ENCODE data around the gene PCP2.

Gene PCP2

DNA sequence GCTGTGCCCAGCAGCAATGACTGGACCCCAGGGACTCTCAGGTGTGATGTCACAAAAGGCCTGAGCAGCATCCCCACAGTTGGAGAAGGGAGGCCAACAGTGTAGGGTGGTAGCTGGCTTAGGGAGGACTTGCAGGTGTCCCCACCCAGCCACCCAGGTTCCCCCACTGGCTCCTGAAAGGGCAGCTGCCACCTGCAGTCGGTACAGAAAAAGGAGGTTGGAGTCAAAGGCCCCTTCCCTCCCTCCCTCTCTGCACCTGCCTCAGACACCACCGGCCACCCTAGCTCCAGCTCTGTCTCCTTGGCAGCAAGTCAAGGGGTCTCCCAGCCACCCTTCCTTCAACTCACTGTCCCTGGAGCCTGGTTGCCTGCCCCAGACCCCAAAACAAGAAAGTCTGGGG, at the start of gene PCP2:
Gene PCP2, minus strand, starts transcription at position 22 of the 400 bp plus-strand sequence. CDS start 262 bp downstream, outside the sequence.
- no peak for DNase-seq

DNA sequence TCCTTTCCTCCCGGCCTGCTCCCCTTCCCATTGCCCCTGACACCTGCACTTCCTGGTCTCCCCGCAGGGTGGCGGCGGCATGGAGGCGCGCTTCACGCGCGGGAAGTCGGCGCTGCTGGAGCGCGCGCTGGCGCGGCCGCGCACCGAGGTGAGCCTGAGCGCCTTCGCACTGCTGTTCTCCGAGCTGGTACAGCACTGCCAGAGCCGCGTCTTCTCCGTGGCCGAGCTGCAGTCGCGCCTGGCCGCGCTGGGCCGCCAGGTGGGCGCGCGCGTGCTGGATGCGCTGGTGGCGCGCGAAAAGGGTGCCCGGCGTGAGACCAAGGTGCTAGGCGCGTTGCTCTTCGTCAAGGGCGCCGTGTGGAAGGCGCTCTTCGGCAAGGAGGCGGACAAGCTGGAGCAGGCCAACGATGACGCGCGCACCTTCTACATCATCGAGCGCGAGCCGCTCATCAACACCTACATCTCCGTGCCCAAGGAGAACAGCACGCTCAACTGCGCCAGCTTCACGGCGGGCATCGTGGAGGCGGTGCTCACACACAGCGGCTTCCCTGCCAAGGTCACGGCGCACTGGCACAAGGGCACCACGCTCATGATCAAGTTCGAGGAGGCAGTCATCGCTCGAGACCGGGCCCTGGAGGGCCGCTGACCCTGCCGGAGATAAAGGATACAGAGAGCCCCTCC, 48.8 kb upstream of the PCP2 start:
- DNase-seq = no peak

DNA sequence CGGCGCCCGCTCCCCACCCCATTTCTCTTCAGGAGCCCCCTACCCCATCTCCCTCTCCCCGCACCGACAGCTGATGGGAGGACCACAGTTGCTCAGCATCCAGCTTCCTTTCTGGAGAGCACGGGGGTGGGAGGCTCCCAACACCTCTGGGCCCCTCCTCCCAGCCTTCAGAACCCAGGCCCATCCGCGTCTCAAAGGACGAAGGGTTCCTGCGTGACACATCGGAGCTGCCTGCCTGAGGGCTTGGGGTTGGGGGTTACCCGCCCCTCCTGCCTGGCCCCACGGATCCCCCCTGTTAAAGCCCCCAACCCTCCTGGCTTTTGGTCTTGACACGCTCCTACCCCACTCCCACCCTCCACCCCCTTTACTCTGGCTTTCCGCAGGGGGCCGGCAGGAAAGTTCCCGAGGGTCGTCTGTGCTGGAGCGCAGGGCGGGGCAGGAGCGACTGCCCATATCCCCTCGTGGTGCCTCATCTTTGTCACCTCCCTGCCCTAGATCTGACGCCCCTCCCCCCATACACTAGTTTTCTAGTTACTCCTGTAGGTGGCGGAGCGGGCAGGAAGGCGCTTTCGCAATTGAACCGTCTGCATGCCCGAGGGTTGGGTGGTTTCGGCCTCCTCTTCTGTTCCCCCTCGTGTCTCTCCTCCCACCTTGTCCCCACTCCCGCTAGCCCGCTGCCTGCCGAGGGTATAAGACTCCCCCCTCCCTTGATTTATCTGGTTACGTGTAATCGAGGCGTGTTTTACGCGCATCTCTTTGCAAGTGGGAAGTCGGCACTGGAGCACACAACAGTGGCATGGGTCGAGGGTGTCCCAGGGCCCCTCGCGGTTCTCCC, 48.0 kb upstream of the PCP2 start:
- no peak for DNase-seq

DNA sequence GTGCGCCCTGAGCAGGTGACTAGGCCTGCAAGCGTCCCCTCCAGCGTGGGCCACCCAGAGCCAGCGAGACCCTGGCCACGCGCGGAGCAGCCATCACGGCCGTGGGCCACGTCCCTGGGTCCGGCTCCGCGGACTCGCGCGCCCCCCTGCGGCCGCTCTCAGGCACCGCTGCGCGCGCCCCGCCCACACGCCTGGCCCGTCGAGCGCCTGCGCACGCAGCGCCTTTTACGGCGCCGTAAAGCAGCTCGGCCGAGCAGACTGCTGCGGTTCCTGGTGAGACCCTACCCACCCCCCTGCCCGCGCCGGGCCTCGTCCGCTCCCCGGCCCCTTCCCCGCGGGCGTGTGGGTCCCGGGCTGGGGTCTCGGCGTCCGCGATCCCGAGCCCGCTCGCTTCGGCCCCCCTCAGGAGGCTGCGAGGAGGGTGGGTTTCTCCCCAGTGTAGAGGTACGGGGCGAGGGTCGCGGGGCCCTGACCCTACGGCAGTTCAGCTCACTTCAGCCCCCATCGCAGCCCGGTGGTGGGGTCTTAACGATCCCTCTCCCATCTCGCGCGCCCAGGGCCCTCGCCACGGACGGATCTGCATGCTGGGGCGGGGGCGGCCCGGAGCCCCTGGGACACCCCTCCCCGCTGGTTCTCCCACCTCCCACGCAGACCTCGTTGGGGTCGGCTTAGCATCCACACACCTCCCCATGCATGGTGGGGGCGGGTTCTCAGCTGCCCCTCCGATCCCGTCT, 47.3 kb upstream of the PCP2 start, which contains the start of gene TRAPPC5:
Gene TRAPPC5, plus strand, starts transcription at position 228 of the 734 bp plus-strand sequence. CDS start 1,421 bp downstream, outside the sequence.
- DNase-seq = peak; percentile 65

DNA sequence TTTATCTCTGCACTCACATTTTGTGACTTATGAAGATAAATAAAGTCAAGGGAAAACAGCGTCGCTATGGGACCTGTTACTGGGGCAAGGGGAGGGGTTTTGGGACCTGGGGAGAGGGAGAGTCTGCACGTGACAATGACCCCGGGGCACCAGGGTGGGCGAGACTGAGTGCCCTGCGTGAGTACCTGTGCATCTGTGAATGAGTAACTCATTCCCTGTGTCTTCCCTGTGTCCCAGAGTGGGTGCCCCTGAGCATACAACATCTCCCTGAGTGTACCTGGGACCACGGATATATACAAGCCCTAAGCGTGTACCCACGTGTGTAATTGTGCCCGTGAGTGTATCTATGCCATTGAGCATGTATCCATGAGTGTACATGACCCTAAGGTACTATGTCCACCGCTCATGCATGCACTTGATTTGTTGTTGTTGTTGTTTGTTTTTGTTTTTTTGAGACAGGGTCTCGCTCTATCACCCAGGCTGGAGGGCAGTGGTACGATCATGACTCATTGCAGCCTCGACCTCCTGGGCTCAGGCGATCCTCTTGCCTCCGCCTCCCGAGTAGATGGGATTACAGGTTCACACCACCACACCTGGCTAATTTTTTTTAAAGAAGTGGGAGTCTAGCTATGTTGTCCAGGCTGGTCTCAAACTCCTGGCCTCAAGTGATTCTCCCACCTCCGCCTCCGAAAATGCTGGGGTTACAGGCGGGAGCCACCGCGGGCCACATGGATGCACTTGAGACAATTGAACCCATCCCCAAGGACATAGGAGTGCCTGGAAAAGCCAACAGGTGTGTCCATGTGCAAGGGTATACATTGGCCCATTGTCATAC, 46.5 kb upstream of the PCP2 start:
- DNase-seq = no peak

DNA sequence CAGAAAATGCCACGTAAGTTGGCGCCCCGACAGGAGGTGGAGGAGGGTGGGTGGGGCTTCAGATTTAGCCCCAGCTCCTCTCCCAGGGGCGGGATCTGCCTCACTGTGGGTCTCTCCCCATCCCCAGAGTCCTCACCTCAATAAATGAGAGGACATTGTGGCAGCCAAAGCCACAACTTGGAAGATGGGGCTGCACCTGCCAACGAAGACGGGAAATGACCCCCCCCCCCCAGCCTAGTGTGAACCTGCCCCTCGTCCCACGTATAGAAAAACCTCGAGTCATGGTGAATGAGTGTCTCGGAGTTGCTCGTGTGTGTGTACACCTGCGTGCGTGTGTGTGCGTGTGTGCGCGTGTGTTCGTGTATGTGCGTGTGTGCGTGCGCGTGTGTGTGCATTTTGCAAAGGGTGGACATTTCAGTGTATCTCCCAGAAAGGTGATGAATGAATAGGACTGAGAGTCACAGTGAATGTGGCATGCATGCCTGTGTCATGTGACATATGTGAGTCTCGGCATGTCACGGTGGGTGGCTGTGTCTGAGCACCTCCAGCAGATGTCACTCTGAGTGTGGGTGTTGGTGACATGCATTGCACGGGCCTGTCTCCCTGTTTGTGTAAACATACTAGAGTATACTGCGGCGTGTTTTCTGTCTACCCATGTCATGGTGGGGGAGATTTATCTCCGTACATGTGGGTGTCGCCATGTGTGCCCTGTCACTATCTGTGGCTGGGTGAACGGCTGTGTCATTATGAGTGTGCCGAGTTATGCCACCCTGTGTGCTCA, 45.6 kb upstream of the PCP2 start:
- DNase-seq = peak; percentile 18

DNA sequence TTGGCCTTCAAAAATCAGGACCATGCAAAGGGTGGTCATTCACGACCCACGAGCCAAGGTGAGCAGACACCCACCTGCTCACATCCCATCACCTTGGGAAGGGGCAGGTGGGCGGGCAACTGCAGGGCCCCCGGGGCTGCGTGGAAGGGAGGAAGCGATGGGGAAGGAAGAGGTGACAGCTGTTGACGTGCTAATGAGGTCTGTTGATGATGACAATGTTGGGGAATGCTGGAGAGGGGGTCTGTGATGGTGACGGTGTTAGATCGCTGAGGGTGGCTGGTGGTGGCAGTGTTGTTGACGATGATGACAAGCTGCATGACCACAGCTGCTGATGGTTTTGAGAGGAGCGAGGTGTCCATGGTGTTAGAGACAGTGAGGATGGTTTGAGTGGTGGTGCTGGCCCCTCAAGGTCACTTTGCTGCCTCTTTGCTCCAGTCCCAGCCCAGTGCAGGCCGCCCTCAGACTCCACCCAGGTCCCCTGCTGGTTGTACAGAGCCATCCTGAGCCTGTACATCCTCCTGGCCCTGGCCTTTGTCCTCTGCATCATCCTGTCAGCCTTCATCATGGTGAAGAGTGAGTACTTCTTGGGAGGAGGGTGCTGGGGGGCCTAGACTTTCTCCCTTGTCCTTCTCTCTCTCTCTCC, 44.3 kb upstream of the PCP2 start:
- no peak for DNase-seq

DNA sequence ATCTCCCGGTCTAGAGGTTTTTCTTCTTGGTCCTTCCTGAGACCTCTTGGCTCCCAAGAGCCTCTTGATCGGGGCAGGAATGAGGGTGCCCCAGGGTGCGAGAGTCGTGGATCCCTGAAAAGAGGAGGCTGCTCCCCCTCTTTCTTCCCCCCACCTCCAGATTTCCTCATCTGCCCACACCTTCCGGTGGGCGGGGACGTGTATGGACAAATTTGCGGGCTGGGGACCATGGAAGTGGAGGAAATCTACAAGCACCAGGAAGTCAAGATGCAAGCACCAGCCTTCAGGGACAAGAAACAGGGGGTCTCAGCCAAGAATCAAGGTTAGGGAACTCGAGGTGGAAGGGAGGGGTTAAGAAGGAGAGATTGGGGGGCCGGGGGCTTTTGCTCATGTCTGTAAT, 43.3 kb upstream of the PCP2 start, which contains the start of gene MCEMP1:
Gene MCEMP1, plus strand, starts transcription at position 237 of the 400 bp plus-strand sequence. Its CDS starts 31 bp downstream, at position 268.
- no peak for DNase-seq

DNA sequence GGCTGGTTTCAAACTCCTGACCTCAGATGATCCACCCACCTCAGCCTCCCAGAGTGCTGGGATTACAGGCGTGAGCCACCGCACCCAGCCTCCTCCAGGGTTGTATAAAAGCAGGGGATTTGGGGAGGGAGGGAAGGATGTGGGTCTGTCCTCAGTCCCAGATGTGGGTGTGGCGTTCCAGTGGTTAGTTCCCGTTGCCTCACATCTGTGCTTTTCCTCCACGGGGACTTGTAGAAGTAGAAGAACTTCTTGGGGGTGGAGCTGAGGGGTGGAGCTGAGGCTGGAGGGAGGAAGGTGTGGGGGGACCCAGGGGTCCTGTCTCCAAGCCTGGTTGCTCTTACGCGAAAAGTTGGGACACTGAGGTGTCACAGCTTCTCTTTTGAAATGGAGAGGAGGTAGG, 42.9 kb upstream of the PCP2 start:
- DNase-seq = no peak

DNA sequence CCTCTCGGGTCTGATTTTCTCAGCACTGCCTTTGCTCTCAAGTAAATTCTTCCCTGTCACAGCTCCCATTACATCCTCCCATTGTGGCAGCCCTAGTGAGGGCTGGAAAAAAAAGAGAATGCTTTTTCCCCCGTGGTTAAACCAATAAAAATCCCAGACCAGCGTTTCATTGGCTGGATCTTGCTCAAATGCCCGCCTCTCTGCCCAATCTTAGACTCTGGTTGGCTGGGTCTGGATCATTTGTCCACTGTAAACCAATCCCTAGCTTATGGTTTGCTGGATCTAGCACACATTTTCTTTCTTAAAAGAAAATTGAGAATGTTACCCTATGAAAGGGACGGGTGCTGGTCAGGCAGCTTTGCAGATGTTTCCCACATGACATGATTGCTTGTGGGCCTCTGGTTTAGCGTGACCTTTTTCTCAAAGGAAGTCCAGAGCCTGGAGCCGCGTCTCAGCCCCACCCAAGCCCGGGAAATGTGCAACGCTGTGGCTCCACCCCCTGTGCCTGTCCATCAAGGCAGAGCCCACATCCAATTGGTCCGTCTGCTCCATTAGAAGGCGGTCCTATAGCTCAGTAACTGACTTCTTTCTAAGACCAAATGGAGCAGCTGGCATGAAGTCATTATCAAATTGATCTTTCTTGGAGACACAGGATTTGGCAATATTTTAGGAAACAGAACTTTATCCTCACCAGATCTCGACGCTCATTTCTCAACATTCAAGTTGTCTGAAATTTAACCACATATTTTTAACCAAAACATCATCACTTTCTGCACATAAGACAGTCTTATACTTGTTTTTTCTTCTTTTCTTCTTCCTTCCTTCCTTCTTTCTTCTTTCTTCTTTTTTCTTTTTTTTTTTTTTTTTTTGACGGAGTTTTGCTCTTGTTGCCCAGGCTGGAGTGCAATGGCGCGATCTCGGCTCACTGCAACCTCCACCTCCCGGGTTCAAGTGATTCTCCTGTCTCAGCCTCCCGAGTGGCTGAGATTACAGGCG, 40.8 kb upstream of the PCP2 start:
- no peak for DNase-seq

DNA sequence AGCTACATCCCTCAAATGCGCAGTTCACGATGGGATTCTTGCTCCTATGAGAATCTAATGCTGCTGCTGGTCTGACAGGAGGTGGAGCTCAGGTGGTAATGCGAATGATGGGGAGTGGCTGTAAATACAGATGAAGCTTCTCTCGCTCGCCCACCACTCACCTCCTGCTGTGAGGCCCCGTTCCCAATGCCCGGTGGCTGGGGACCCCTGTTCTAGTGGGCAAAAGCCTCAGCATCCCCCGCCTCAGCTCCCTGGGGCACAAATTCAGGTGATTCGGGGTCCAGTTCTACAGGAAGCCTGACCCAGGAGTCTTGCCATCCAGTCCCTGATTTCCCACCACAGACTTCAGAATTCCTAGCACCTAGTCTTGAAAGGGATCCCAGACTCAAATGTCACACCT, 39.0 kb upstream of the PCP2 start:
- no peak for DNase-seq

DNA sequence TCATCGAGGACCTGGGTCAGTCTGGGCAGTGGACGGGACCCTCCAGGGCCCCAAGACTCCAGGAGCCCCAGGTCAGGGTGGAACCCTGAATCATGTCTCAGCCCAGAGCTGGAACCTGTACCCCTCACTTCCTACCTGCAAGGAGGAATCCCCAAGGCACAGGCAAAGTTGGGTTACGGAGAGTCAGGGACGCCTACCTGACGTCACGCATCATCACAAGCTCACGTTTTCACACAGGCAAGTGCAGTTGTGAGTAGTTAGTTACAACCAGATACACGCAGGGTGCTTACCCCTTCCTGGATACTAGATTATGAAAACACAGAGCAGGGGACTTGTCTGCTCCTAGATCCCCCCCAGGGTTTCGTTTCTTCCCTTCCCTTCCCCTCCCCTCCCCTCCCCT, 37.3 kb upstream of the PCP2 start:
- no peak for DNase-seq

DNA sequence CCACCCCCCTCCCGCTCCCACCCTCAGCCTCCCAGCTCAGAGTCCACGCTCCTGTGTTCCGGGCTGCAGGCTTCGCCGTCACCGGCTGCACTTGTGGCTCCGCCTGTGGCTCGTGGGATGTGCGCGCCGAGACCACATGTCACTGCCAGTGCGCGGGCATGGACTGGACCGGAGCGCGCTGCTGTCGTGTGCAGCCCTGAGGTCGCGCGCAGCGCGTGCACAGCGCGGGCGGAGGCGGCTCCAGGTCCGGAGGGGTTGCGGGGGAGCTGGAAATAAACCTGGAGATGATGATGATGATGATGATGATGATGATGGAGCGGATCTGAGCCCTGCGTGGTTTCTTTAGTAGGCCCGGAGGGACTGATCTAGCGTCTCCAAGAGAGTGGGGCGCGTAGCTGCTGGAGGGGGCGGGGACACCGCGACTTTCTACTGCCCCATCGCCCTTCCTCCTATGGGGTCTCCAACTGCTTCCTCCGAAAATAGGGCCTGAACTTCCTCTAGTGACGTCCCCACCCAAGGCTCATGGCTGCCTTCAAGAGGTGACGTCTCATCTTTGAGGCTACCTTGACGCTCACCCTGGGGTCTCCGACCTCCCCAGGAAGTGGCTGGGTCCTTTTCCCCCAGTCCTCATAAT, 36.7 kb upstream of the PCP2 start:
- peak; percentile 12 for DNase-seq

DNA sequence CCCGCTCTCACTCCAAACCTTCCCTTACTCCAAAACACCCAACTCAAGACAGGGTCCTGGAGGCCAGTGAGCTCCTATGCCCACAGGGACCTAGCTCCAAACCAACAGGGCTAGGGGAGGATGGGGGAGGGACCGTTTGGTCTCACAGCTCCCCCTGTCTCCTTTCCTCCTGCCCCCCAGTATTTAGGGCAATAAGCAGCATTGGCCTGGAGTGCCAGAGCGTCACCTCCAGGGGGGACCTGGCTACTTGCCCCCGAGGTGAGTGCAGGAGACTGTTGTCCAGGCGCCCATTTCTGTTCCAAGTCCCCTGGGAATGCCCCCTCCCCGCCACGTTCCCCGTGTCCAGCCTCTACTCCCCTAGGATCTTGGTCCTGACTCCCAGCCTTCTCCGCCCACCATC, 36.1 kb upstream of the PCP2 start:
- no peak for DNase-seq

DNA sequence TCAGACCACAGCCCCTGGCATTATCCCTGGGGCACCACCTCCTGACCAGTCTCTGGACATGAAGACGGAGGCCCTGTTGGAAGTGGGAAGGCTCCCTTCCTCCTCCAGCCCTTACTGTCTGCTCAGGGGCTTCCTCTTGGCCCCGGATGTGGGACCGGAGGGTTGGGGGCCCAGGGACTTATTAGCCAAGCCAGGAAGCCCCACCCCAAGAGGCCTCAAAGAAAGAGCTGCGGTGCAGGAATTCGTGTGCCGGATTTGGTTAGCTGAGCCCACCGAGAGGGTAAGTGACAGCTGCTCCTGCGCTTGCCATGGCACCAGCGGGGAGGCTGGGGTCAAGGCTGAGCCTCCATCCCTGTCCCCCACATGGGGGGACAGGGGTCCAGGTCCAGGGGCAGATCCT, 35.3 kb upstream of the PCP2 start, which contains the start of gene RETN:
Gene RETN, plus strand, starts transcription at position 208 of the 400 bp plus-strand sequence. CDS start 278 bp downstream, outside the sequence.
- no peak for DNase-seq

DNA sequence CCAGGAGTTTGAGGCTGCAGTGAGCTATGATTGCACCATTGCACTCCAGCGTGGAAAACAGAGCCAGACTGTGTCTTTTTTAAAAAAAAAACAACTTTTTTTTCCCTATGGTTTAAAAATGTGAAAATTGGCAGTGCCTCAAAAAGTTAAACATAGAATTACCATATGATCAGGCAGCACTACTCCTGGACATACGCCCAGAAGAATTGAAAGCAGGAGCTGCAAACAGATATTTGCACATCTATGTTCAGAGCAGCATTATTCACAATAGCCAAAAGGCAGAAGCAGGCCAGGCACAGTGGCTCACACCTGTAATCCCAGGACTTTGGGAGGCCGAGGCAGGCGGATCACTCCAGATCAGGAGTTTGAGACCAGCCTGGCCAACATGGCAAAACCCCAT, 31.6 kb upstream of the PCP2 start:
- no peak for DNase-seq

DNA sequence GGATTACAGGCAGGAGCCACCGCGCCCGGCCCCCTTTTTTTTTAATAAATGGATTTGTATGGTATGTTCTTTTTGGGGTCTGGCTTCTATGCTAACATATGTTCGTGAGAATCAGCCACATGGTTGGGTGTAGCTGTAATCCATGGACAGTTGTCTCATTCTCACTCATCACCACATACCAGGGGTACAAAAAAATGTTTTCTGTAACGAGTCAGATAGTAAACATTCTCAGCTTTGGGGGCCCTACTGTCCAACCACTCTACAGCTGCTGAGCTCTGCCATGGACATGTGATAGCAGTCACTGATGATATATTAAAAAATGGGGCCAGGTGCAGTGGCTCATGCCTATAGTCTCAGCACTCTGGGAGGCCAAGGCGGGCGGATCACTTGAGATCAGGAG, 30.2 kb upstream of the PCP2 start:
- no peak for DNase-seq

DNA sequence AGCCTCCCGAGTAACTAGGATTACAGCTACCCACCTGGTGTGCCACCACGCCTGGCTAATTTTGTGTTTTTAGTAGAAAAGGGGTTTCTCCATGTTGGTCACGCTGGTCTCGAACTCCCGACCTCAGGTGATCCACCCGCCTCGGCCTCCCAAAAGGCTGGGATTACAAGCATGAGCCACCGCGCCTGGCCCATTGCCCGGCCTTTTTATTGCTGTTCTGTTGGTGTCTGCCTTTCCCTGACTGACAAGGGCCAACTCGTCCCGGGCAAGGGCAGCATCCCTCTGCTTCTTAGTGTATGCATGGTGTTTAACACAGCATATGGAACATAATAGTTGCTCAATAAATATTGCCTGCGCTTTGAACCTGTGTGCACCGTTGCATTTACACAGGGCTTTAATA, 29.1 kb upstream of the PCP2 start:
- no peak for DNase-seq
